KBM-7 (cell line): Measurements from ENCODE around the gene TMX1.

Experiments used
- DNase-seq: peaks from one replicate; pipeline ENCODE4 v3.0.0-alpha.2; 2015
- in situ Hi-C: fragments of 300-500 bp; cut with MboI; formaldehyde crosslinking; loops from 2 replicates; pipeline ENCODE4 v1.14.3; 2020; ENCODE audit warnings: low sequenced_read_pairs, low pct_unique_long_range_greater_than_20kb, mixed read lengths

TMX1 gene

GRCh38 chr14:51289169-51289568 is 49.1 kb downstream of the TMX1 start:
- in situ Hi-C loops, result no loop called here
- DNase-seq, result no peak

- no peak for DNase-seq
- in situ Hi-C loops, result no loop called here
Measured at GRCh38 chr14:51290132-51290531, 50.1 kb downstream of the TMX1 start.

GRCh38 chr14:51291016-51291415 is 51.0 kb downstream of the TMX1 start:
- DNase-seq, result no peak
- in situ Hi-C loops, result no loop called here

- DNase-seq, result no peak
- in situ Hi-C loops, result no loop called here
Measured at GRCh38 chr14:51293149-51293911, 53.3 kb downstream of the TMX1 start.

- in situ Hi-C loops, result no loop called here
- DNase-seq, result no peak
Measured at GRCh38 chr14:51293912-51294389, 53.9 kb downstream of the TMX1 start.

GRCh38 chr14:51294951-51295525 is 55.0 kb downstream of the TMX1 start:
- in situ Hi-C loops, result no loop called here
- no peak for DNase-seq

GRCh38 chr14:51295646-51296263 is 55.7 kb downstream of the TMX1 start:
- no peak for DNase-seq
- in situ Hi-C loops, result no loop called here

- in situ Hi-C loops, result no loop called here
- no peak for DNase-seq
Measured at GRCh38 chr14:51297066-51297465, 57.0 kb downstream of the TMX1 start.

GRCh38 chr14:51298895-51299294 is 58.8 kb downstream of the TMX1 start:
- DNase-seq, result no peak
- in situ Hi-C loops, result no loop called here

- in situ Hi-C loops, result no loop called here
- DNase-seq, result no peak
Measured at GRCh38 chr14:51302295-51303030, 62.4 kb downstream of the TMX1 start.

GRCh38 chr14:51304438-51304837 is 64.4 kb downstream of the TMX1 start:
- in situ Hi-C loops, result no loop called here
- DNase-seq, result no peak

GRCh38 chr14:51304941-51305340 is 64.9 kb downstream of the TMX1 start:
- in situ Hi-C loops, result no loop called here
- DNase-seq, result no peak

- in situ Hi-C loops, result no loop called here
- DNase-seq, result no peak
Measured at GRCh38 chr14:51305751-51306150, 65.7 kb downstream of the TMX1 start.
